Stimulated activated CD4-positive, alpha-beta T cell treated with anti-CD3 and anti-CD28 coated beads, Interleukin-4, amount 100 ng/mL, for 48 hours (primary cell): ENCODE data around the gene EFNA4.
A peak's percentile ranks its signal among the peaks of the same experiment; 100 is the strongest.

Source experiments
- DNase-seq, 2 donors: peaks; one replicate each; pipeline ENCODE4 v3.0.0-alpha.2; 2020; ENCODE audit warnings: low read depth in 2 of 2

Gene EFNA4

GRCh38 chr1:155073377-155074242 is 10.1 kb downstream of the EFNA4 start:
- no peak for DNase-seq

- DNase-seq: no peak
Measured at GRCh38 chr1:155075535-155075934, 12.0 kb downstream of the EFNA4 start.

DNA sequence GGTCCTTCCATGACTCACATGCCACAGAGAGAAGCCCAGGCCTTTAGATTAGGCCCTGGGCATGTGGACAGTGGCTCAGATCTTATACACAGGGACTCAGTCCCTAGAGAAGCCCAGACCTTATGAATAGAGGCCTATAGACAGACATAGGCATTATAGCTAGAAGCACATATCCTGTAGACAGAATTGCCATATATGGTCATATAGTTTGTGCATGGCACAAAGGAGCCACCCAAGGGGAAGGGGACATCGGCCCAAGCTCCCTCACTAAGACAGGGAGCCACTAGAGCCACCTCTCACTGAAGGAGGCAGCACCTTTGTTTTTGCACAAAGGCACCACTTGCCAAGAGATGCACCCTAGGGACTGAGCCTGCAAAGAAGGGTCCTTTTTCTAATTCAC is 12.8 kb downstream of the EFNA4 start:
- no peak for DNase-seq

DNA sequence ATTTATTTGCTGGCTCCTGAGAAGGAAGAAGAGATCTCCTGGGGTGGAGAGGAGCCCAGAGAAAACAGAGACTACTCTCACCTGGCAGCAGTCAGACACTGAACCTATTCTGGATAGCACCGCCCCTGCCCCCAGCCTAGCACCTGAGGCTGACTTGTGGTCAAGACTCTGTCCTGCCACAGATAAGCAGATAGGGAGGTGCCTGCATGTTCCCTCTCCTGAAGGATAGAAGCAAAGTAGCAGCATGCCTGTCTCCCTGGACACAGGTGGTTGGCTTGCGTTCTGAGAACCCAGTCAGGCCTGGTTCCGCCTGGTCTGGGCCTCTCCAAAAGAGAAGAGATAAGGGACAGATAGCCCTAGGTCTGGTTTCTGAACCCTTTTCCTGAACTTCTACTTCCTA is 13.8 kb downstream of the EFNA4 start:
- no peak for DNase-seq

DNA sequence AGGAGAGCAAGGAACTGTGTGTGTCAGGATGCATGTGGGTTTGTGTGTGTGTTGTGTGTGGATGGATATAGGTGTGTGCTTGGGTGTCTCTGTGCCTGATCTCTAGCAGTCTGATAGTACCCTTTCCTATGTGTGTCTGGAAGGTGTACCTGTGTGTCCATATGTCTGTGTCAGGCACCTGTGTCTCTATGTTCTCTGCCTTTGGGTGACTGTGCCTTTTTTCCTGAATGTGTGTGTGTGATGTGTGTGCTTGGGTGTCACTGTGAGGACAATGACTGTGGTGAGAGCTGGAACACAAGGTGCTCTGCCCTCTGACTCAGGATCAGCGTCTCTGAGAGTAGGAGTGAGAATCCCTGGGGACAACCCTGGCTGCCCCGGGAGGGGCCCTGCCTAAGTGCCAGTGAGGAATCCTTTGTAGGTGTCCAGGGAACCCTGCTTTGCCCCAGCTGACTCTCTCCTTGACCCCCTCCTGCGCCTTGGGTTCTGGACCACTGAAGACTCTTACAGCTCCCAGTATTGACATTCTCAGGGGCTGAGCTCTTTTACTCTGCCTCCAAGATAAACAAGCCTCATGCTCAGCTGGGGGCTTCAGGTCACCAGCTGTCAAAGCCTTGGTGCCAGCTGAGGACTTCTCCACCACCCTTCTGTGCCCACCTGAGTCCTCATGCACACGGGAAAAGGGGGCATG is 14.4 kb downstream of the EFNA4 start:
- no peak for DNase-seq

GRCh38 chr1:155078469-155079209 is 15.1 kb downstream of the EFNA4 start, which contains the start of gene EFNA3:
EFNA3 (plus strand) TSS chr1:155078837; CDS start chr1:155078942, 105 bp downstream.
- no peak for DNase-seq

DNA sequence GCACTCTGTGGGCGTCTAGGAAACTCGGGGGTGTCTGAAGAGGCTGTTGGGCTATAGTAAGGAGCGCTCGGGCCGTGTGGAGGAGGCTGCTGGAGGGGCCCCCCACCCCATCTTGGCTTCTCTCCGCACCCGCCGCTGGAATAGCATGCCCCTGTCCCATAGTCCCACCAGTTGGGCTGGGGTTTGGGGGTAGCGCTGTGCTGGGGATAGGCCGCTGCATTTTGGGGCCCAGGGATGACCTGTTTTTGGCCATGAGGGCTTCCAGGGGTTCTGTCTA is 15.6 kb downstream of the EFNA4 start:
- no peak for DNase-seq

GRCh38 chr1:155079487-155080311 is 16.2 kb downstream of the EFNA4 start:
- DNase-seq: no peak

DNA sequence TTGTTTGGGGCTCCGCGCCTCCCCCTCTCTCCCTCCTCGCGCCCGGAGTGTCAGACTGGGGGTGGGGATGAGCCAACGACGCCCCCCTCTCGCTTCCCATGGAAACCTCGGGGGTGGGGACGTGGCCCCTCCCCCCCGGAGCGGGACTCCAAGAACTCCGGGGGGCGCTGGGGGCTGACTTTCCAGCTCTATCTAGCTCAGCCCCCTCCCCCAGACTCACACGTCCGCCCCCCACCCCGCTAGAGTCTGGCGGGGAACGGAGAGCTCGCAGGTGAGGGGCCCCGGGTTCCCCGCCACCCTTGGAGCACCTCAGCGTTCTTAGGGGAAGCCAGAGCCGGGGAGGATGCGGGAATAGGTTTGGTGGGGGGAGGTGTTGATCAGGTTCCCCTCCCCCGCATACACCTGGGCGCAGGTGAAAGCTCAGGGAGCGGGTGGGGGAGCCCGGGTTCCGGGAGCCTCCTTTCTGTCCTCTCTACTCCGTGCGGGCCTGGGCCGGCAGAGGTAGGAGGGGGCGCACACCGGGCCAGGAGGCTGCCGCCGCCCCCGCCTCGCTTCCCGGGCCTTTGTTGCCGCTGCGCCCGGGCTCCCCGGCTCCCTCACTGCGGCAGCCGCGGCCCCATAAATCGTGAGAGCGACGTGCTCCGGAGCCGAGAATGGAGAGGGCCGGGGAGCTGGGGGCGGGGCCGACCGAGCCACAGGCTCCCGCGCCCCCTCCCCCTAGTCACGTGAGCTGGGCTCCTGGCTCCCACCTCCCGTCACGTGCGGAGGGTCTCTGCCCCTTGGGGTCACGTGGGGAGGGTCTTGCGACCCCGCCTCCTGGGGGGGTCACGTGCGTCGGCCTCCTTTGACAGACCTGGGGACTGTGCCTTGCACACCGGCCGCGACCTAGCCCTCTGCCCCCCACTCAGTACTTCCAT is 17.0 kb downstream of the EFNA4 start:
- DNase-seq: no peak

GRCh38 chr1:155081472-155082300 is 18.1 kb downstream of the EFNA4 start:
- no peak for DNase-seq

DNA sequence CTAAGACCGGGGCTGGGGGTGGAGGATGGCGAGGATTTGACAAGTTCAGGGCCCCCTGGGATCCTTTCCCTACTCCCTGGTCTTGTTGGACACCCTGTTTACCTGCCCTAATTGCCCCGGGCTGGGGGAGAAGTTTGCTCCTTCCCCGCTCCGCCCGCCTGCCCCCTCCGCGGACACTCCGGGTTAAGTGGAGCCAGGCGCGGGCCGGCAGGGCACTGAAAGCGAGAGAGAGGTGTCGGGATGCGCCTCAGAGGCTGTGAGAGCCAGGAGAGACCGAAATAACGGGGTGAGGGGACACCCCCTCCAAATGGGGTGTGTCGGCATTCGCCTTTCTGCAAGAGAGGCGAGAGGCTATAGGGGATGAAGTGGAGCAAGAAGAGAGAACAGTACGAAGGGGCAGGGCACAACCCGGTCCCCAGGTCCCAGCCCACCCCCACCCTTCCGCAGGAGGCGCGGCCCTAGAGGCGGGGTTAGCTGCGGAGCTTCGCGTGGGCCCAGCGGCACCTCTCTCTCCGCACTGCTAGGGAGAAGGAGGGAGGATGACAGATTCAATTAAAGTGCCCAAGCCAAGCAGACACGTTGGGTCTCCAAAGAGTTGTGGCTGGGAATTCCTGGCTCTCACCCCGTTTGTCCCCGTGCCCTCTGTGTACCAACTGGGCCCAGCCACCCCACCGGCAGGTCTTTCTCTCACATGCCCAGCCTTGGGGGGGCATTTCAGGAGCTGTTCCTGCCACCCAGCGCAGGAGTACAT is 18.9 kb downstream of the EFNA4 start:
- no peak for DNase-seq

GRCh38 chr1:155083052-155083541 is 19.6 kb downstream of the EFNA4 start:
- DNase-seq: no peak

DNA sequence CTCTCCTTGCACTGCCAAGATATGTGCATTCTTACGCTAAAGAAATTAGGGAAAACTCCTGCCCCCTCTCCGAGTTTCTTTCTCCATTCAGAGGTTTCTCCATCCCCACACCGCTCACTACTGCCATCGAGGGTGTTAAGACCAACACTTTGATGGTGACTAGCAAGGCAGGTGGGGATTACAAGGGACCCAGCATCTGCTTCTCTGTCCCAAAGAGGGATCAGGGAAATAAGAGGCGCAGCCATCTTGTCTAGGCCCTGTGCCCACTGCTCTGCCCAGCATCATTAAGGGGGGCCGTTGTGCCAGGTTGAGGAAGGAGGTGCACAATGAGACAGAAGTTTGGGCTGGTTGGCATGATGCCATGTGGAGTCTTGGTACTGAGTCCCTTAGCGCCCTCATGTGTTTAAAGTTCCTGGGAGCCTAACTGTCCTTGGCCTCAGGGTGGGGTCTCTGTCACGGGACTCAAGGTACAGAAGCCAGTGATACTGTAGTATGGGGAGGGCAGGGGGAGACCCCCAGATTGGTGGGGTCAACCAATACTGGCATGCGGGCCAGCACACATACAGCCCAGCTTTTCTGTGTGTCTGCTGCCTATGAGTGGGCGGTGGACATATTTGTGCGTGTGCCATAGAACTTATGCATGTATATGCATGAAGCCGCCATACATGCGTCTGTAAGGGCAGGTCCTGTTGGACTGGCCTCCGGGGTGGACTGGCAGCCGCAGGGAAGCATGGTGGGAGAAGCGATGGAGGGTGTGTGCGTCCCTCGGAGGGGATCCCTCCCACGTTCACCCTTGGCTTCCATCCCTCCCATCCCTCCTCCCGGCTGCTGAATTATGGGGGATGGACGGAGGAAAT is 20.6 kb downstream of the EFNA4 start:
- DNase-seq: no peak

- peak; percentile 87 to 90 for DNase-seq
Measured at GRCh38 chr1:155084722-155085503, 21.4 kb downstream of the EFNA4 start.

GRCh38 chr1:155085504-155086127 is 22.1 kb downstream of the EFNA4 start:
- DNase-seq: peak; percentile 68 to 73

DNA sequence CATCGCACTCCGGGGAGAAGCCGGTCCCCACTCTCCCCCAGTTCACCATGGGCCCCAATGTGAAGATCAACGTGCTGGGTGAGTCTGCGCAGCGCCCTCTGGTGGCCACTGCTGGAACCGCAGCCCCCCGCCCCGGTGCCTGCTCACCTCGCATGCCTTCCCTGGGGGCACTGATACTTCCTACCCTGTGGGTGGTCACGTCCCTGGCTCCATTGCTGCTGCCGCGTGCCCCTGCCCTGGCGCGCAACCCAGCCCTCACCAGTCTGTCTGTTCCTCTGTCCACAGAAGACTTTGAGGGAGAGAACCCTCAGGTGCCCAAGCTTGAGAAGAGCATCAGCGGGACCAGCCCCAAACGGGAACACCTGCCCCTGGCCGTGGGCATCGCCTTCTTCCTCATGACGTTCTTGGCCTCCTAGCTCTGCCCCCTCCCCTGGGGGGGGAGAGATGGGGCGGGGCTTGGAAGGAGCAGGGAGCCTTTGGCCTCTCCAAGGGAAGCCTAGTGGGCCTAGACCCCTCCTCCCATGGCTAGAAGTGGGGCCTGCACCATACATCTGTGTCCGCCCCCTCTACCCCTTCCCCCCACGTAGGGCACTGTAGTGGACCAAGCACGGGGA is 22.7 kb downstream of the EFNA4 start:
- peak; percentile 71 to 88 for DNase-seq
